ENCODE results near the gene CIITA. TPM values are rescaled to one million over a fixed set of nuclear protein-coding genes. Genes with fewer than 3 reads are reported as not detected.

CIITA gene
- total and polyA plus RNA-seq, 10 of the 15 experiments (the other 5 are each of a cell fraction or from before 2014, with no cell fraction given) = 11.5 to 145 (median 49.7) TPM

- TF ChIP-seq, protein P1, sequence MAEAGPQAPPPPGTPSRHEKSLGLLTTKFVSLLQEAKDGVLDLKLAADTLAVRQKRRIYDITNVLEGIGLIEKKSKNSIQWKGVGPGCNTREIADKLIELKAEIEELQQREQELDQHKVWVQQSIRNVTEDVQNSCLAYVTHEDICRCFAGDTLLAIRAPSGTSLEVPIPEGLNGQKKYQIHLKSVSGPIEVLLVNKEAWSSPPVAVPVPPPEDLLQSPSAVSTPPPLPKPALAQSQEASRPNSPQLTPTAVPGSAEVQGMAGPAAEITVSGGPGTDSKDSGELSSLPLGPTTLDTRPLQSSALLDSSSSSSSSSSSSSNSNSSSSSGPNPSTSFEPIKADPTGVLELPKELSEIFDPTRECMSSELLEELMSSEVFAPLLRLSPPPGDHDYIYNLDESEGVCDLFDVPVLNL (IDR thresholded peaks at IDR 0.05; ENCODE audit: low read depth, low read length) = no peak
- TF ChIP-seq POU2F2 (IDR thresholded peaks at IDR 0.05; ENCODE audit: borderline replicate concordance, low read depth, low read length) (peak; percentile 66; the same call in 1 of the 3 replicates), MTA3 (IDR thresholded peaks at IDR 0.05; ENCODE audit: borderline replicate concordance, low read length) (0 out of 2 replicates have a peak, but pooled peaks have one; percentile 15), ZSCAN29 (IDR thresholded peaks at IDR 0.05) (0 out of 2 replicates have a peak, but pooled peaks have one; percentile 33), POLR2A (IDR thresholded peaks at IDR 0.05; ENCODE audit: low read depth, low read length) (peak; percentile 34; the same call in 1 of the 2 replicates), ZNF217 (IDR thresholded peaks at IDR 0.05) (0 out of 2 replicates have a peak, but pooled peaks have one; percentile 68), NFXL1 (IDR thresholded peaks at IDR 0.05; ENCODE audit: borderline replicate concordance) (no peak), ZNF622 (IDR thresholded peaks at IDR 0.05) (no peak), ZNF384 (IDR thresholded peaks at IDR 0.05; ENCODE audit: borderline replicate concordance, low read depth, low read length) (no peak), BACH1 (IDR thresholded peaks at IDR 0.05; ENCODE audit: borderline replicate concordance) (peak; percentile 65; the same call in 1 of the 2 replicates), DPF2 (IDR thresholded peaks at IDR 0.05) (peak; percentile 79), ZBTB11 (CRISPR knock-in tag; IDR thresholded peaks at IDR 0.05) (no peak), JUND (IDR thresholded peaks at IDR 0.05; ENCODE audit: low read depth, low read length) (no peak), NR2C1 (IDR thresholded peaks at IDR 0.05) (no peak), IRF4 (IDR thresholded peaks at IDR 0.05; ENCODE audit: low read depth, low read length) (peak; percentile 66), PML (IDR thresholded peaks at IDR 0.05; ENCODE audit: low read length) (no peak), USF2 (IDR thresholded peaks at IDR 0.05; ENCODE audit: borderline replicate concordance, low read depth, low read length) (no peak), MEF2A (IDR thresholded peaks at IDR 0.05; ENCODE audit: insufficient read depth, low read depth, low read length) (peak; percentile 61; the same call in 1 of the 2 replicates), STAT1 (conservative IDR thresholded peaks at IDR 0.05) (peak; percentile 82; the same call in 1 of the 2 replicates)
- TF ChIP-seq, protein P2, sequence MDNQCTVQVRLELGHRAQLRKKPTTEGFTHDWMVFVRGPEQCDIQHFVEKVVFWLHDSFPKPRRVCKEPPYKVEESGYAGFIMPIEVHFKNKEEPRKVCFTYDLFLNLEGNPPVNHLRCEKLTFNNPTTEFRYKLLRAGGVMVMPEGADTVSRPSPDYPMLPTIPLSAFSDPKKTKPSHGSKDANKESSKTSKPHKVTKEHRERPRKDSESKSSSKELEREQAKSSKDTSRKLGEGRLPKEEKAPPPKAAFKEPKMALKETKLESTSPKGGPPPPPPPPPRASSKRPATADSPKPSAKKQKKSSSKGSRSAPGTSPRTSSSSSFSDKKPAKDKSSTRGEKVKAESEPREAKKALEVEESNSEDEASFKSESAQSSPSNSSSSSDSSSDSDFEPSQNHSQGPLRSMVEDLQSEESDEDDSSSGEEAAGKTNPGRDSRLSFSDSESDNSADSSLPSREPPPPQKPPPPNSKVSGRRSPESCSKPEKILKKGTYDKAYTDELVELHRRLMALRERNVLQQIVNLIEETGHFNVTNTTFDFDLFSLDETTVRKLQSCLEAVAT (IDR thresholded peaks at IDR 0.05) = peak; percentile 82
- TF ChIP-seq, protein P3, sequence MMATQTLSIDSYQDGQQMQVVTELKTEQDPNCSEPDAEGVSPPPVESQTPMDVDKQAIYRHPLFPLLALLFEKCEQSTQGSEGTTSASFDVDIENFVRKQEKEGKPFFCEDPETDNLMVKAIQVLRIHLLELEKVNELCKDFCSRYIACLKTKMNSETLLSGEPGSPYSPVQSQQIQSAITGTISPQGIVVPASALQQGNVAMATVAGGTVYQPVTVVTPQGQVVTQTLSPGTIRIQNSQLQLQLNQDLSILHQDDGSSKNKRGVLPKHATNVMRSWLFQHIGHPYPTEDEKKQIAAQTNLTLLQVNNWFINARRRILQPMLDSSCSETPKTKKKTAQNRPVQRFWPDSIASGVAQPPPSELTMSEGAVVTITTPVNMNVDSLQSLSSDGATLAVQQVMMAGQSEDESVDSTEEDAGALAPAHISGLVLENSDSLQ (IDR thresholded peaks at IDR 0.05) = peak; percentile 58; the same call in 1 of the 2 replicates
Measured at GRCh38 chr16:10964039-10964890, 87.3 kb downstream of the CIITA start (continued).
